ENCODE measurements around the gene SEMA5B.

The SEMA5B gene

DNA sequence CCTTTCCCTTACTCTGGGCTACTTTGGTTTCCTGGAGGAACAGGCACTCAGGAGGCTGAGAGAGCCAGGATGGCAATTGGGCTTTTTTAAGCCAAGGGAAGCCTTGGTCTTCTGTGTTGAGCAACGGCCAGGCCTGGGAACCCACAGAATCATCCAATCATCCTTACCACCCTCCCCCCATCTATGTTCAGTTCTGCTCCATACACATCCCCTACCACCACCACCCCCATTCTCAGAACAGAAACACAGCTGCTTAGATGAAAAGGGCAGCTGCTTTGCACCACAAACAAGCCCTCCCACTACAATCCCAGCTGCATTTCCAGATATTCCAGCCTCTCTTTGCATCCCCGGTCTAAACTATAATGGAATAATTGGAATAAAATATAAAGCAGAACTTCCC, 21.0 kb downstream of the SEMA5B start (continued):
- TF ChIP-seq ZNF121 (tag by site-specific recombination; IDR thresholded peaks at IDR 0.05) = no peak
- TF ChIP-seq ZNF785 (tag by site-specific recombination; IDR thresholded peaks at IDR 0.05) = no peak

DNA sequence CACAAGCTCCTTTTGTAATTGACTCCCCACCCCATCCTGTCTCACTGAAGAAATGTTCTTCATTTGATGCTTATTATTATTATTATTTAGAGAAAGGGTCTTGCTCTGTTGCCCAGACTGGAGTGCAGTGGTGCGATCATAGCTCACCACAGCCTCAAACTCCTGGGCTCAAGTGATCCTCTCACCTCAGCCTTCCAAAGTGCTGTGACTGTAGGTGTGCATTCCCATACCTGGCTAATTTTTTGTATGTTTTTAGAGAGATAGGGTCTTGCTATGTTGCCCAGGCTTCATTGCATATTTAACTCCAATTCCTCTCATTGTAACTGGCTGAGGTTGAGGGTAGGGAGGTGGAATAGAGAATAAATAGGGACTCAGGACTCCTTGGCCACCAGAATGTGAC, 22.3 kb downstream of the SEMA5B start:
- Histone ChIP-seq H3K9me3 (ENCODE audit: control insufficient read depth, insufficient read depth, low read depth, low read length) (no peaks in the 10 kb centered on the region), H3K27ac (ENCODE audit: extremely low read depth, low read depth, low read length) (no peak overlapping the region), H3K36me3 (ENCODE audit: control insufficient read depth in 2 of 2, insufficient read depth in 1 of 2, low read length in 2 of 2) (no peaks in the 10 kb centered on the region), H3K4me1 (ENCODE audit: control insufficient read depth, insufficient read depth, low read length) (peaks cover 2% of the 10 kb centered on the region; the same call in 1 of the 2 replicates), H3K4me3 (ENCODE audit: low read depth, low read length) (no peak overlapping the region)
- TF ChIP-seq ZNF394 (tag by site-specific recombination; IDR thresholded peaks at IDR 0.05; ENCODE audit: borderline replicate concordance) (no peak), HOXC10 (CRISPR knock-in tag; IDR thresholded peaks at IDR 0.05) (no peak), ZNF626 (tag by site-specific recombination; IDR thresholded peaks at IDR 0.05) (no peak), ZNF121 (tag by site-specific recombination; IDR thresholded peaks at IDR 0.05) (peak; percentile 94)
- ChIA-PET CTCF (interaction anchor here (0.7 kb wide), 1 partner anchor 56 kb away, joined by 3 read pairs; no protein-coding TSS in a partner anchor), POLR2A (no interaction called here)

DNA sequence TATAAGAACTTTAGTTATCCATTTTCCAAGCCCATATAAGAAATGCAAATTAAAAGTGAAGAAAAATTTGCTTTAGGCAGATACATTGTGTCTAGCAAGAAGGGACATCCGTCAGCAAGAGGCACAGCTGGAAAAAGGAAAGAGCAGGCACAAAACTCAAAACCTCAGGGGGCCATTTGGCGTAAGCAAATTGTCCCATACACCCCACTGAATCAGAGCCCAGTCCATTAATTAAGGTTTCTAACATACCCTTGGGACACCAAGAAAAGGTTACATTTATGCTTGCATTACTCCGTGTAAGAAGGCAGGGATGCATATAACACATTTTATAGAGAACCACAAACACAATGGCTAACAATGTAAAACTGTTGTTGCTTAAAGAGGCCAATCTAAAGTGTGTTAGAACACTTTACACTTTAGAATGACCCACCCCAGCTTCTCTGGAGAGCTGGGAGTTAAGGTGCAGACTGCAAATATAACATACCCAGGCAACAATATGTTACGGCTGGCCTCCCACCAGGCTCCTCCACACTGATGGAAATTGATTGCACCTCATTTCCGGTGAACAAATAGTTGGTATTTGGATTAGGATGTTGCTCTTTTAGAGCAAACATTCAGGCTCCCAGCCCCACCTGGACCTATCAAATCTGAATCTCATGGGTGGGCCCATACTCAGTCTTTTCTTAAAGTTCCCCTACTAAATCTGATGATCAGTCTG, 23.2 kb downstream of the SEMA5B start:
- no peak for TF ChIP-seq ZNF521 (tag by site-specific recombination; IDR thresholded peaks at IDR 0.05)
- TF ChIP-seq MZF1 (tag by site-specific recombination; IDR thresholded peaks at IDR 0.05; ENCODE audit: borderline replicate concordance) = no peak
- TF ChIP-seq ZNF274 (IDR thresholded peaks at IDR 0.05; ENCODE audit: low read length) = no peak
- no peak for TF ChIP-seq ZNF274 (tag by site-specific recombination; IDR thresholded peaks at IDR 0.05; ENCODE audit: borderline replicate concordance)
- no peak for TF ChIP-seq ZBTB7A (tag by site-specific recombination; IDR thresholded peaks at IDR 0.05; ENCODE audit: low read depth)
- no peak for TF ChIP-seq ZSCAN23 (tag by site-specific recombination; IDR thresholded peaks at IDR 0.05)
- TF ChIP-seq ZNF350 (tag by site-specific recombination; IDR thresholded peaks at IDR 0.05) = no peak
- TF ChIP-seq ZNF211 (tag by site-specific recombination; IDR thresholded peaks at IDR 0.05; ENCODE audit: low read depth) = no peak
- no peak for TF ChIP-seq GLIS2 (tag by site-specific recombination; IDR thresholded peaks at IDR 0.05)
- TF ChIP-seq ZBTB48 (tag by site-specific recombination; IDR thresholded peaks at IDR 0.05) = no peak
- no peak for TF ChIP-seq ZNF830 (tag by site-specific recombination; IDR thresholded peaks at IDR 0.05; ENCODE audit: low read depth)
- TF ChIP-seq FEZF1 (tag by site-specific recombination; IDR thresholded peaks at IDR 0.05) = peak; percentile 54
- TF ChIP-seq ZNF19 (tag by site-specific recombination; IDR thresholded peaks at IDR 0.05; ENCODE audit: low read depth) = no peak
- no peak for TF ChIP-seq HOXA7 (CRISPR knock-in tag; IDR thresholded peaks at IDR 0.05; ENCODE audit: borderline replicate concordance)
- TF ChIP-seq GLIS1 (tag by site-specific recombination; IDR thresholded peaks at IDR 0.05) = 0 out of 2 replicates have a peak, but pooled peaks have one; percentile 5
- no peak for TF ChIP-seq TRIM28 (IDR thresholded peaks at IDR 0.05; ENCODE audit: borderline replicate concordance, low read length)
- TF ChIP-seq ZNF416 (tag by site-specific recombination; IDR thresholded peaks at IDR 0.05) = no peak
- TF ChIP-seq ZNF664 (tag by site-specific recombination; IDR thresholded peaks at IDR 0.05) = no peak

More for the DNA sequence above, 23.2 kb downstream of the SEMA5B start:
- H3K36me3 ChIP-seq (ENCODE audit: control insufficient read depth in 2 of 2, insufficient read depth in 1 of 2, low read length in 2 of 2) = no peaks in the 10 kb centered on the region
- H3K4me1 ChIP-seq (ENCODE audit: control insufficient read depth, insufficient read depth, low read length) = peaks cover 2% of the 10 kb centered on the region; the same call in 1 of the 2 replicates
- no peak overlapping the region for H3K4me3 ChIP-seq (ENCODE audit: low read depth, low read length)
- no peak overlapping the region for H3K27ac ChIP-seq (ENCODE audit: extremely low read depth, low read depth, low read length)
- no peaks in the 10 kb centered on the region for H3K9me3 ChIP-seq (ENCODE audit: control insufficient read depth, insufficient read depth, low read depth, low read length)
- CTCF ChIA-PET = no interaction called here
- POLR2A ChIA-PET = no interaction called here

Measured in HEK293 (cell line).